Inferior parietal cortex (tissue), 1 donor: ENCODE data around the gene MED31.
"Not testable (repeated sequence)": the region's sequence is repeated elsewhere in the genome, so short reads cannot be mapped to it uniquely, and the experiment has no call there.

ENCODE experiments used
- DNase-seq: peaks from one replicate; pipeline ENCODE4 v3.0.0-alpha.2; 2016; ENCODE audit errors: extremely low spot score

Gene MED31

DNA sequence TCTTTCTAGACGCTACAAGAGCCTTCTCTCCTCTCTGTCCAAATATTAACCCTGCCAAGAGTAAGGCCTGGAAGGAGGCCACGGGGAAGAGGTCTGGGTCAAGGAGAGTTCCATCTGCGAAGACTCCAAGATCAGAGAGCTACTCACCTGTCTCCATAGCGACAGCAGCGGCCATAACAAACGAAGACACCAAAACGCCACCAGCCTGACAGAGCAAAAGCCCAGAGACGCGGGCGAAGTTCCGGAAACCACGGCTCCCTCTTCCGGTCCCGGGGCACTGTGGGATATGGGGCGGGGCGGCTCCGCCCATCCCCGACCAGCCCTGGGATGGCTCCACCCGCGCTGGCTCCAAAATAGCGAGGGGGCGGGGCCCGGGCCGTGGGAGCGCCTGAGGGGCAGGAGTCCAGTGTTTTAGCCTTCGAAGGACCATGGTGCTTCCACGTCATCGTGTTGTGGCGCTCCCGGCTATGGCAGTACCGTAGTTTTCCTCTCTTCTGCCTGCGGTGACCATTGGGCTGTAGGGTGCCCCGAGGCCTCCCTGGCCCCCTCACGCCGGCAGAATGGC is at the start of gene MED31, which contains the start of gene C17orf100:
MED31 (minus strand) TSS at position 252 of the 565 bp plus-strand sequence; CDS start at position 175, 77 bp downstream.
C17orf100 (plus strand) TSS at position 409 of the 565 bp plus-strand sequence; CDS start at position 561, 152 bp downstream.
- DNase-seq: peak; percentile 89

GRCh38 chr17:6700948-6701307 is 49.5 kb upstream of the MED31 start:
- DNase-seq: no peak

DNA sequence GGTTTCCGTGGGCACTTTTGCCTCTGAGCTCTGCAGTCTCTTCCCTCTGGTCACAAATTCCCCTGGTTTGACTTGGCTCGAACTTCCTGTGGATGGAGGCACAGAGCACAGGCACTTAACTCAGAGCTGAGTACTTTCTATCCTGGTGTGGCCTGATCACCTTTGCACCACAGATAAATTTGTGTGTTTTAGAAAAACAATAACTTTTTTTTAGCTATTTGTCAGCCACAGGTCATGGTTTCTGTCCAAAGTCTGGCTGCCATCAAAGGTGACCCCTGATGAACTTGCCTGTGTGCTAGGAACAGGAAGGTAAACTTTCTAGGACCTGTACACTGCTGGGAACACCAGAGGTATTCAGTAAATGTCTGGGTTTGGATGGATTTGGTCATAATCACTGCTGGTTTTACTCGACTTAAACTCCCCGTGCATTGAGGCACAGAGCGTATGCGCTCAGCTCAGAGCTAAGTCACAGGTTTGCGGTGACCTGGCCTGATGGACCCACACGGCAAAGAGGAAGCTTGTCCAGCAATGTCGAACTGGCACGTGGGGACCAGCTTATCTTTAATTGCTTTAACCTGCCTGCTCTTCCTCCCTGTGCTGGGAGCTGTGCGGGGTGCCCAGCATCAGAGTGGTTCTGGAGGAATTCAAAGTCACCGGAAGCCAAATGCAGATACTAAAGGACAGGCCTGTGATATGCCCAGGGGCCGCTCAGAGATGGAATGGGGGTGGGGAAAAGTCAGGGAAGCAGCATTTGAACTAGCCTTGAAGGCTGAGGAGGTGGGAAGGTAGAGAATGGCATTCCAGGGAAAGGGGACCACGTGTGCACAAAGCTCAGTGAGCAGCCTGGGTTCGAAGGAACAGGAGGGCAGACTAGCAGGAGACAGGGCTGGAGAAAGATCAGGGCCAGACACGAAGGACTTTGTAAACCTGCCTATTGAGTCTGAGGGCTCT is 48.9 kb upstream of the MED31 start:
- no peak for DNase-seq

- no peak for DNase-seq
Observed at GRCh38 chr17:6698004-6698403, 46.6 kb upstream of the MED31 start.

DNA sequence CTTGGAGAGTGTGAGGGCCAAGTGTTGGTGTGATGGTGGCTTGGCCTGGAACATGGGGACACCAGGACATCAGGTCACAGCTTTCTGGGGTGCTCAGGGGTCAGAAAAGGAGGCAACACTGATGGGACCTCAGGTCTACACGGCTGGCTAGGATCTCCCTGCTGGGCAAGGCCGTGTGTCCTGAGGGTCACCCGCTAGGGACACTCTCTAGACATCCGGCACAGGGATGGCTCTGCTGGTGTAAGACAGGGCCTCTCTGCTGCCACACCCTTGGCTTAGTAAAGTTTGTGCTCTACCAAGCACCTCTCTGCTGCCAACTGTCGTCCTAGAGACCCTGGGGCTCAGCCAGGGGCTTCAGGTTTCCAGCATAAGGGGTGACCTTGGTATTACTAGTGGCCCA is 45.5 kb upstream of the MED31 start:
- no peak for DNase-seq

- no peak for DNase-seq
Observed at GRCh38 chr17:6695565-6695964, 44.2 kb upstream of the MED31 start.

DNA sequence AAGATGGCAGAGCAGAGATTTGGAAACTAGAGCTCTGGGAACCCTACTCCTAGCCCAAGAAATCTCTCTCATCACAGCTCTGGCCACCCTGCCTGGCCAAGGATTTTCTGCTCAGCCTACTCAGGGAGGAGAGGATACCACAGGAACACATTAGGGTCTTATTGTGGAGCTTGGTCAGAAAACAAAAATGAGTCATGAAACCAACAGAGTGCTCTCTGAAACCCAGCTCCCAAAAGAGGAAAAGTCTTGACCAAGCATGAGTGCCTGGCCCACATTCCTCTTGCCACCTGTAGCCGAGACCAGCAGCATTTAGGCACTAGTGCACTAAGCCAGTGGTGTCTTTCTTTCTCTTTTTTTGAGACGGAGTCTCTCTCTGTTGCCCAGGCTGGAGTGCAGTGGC is 43.6 kb upstream of the MED31 start:
- DNase-seq: no peak

DNA sequence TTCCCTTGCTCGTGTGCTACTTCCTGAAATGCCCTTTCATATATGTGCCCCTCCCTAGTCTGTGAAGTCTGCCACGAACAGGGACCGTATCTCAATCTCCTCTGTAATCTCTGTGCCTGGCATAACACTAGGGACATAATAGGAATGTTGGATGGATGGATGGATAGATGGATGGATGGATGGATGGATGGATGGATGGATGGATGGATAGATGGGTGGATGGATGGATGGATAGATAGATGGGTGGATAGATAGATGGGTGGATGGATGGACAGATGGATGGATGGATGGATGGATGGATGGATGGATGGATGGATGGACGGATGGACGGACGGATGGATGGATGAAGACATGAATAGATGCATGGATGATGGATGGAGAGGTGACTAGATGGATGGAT is 40.6 kb upstream of the MED31 start:
- DNase-seq: not testable (repeated sequence)

DNA sequence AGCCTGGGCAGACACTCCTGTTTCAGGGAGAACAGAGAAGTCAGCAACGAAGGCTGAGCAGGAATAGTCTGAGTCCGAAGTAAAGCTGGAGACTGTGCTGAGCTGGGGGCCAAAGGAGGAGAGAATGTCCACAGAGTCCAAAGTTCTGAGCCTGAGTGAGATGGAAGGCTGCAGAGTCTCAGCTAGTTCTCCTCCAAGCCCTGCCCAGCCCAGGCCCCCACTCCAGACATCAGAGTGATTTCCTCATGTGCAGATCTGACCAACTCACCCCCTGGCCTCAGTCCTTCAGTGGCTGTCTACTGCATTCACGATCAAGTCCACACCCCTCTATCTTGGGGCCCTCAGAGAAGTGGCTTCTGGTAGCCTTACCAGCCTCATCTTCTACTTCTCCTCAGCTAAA is 40.1 kb upstream of the MED31 start:
- no peak for DNase-seq

- DNase-seq: no peak
Observed at GRCh38 chr17:6690641-6691040, 39.2 kb upstream of the MED31 start.

DNA sequence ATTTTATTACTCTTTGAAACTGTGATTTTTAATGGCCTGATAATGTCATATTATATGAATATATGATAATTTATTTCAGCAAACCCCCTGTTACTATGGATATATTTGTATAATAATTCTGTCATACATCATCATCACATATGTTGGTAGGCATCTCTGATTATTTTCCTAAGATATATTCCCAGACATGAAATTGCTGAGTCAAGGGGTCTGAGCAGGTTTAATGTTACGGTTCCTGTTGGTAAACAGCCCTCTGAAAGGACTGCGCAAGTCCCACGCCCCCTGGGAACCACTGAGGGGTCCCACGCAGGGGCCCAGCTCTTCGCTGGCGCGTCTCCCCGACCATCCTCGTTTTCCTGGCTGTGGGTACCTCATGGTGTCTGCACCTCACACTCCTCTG is 37.5 kb upstream of the MED31 start:
- DNase-seq: no peak

GRCh38 chr17:6686026-6686425 is 34.6 kb upstream of the MED31 start:
- no peak for DNase-seq

- no peak for DNase-seq
Observed at GRCh38 chr17:6684881-6685767, 33.7 kb upstream of the MED31 start.

DNA sequence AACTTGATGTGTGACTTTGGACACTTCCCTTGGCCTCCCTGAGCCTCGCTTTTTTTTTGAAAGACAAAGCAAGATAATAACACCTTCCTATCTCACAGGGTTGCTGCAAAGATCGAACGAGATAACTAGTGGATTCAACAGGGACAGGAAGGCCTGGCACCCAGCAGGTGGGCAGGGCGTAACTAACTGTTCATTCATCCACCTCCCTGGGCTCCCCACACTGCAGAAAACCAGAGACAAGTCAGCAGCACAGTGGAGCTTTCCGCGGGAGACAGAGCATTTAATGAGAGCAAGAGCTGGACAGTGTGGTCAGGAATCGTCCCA is 33.0 kb upstream of the MED31 start:
- DNase-seq: no peak

GRCh38 chr17:6683730-6684459 is 32.5 kb upstream of the MED31 start:
- DNase-seq: no peak

GRCh38 chr17:6683081-6683684 is 31.8 kb upstream of the MED31 start:
- DNase-seq: no peak

GRCh38 chr17:6682339-6682738 is 30.9 kb upstream of the MED31 start:
- DNase-seq: no peak

GRCh38 chr17:6681671-6682070 is 30.3 kb upstream of the MED31 start:
- DNase-seq: no peak

- DNase-seq: no peak
Observed at GRCh38 chr17:6681176-6681575, 29.8 kb upstream of the MED31 start.

DNA sequence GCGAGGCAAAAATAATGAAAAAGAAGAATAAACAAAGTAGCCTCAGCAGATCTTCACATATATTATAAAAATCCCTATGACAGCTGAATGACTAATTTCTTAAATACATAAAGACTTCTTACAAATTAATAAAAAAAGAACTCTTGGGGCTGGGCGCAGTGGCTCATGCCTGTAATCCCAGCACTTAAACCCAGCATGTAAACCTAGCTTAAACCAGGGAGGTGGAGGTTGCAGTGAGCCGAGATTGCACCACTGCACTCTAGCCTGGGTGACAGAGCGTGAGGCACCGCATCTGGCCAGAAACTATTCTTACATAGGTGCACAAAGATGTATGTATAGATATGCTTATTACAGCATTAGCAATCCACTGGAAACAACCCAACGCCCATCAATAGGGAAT is 27.8 kb upstream of the MED31 start:
- DNase-seq: no peak

GRCh38 chr17:6677946-6678345 is 26.5 kb upstream of the MED31 start:
- DNase-seq: no peak
